Loucy (cell line): ENCODE data around the gene SCN4A.

Experiments
- EZH2phosphoT487 ChIP-seq: fragments of 200-600 bp; IDR thresholded peaks from 2 replicates; pipeline ENCODE4 v1.6.1; 2018; ENCODE audit warnings: antibody characterized with exemption, mild to moderate bottlenecking, moderate library complexity, borderline replicate concordance
- TF ChIP-seq, protein P1 (sequence below): fragments of 200-600 bp; sonication (generic); conservative IDR thresholded peaks from 2 replicates; pipeline ENCODE4 v1.5.1; 2014; ENCODE audit warnings: mild to moderate bottlenecking, antibody characterized with exemption, low read length

DNA sequence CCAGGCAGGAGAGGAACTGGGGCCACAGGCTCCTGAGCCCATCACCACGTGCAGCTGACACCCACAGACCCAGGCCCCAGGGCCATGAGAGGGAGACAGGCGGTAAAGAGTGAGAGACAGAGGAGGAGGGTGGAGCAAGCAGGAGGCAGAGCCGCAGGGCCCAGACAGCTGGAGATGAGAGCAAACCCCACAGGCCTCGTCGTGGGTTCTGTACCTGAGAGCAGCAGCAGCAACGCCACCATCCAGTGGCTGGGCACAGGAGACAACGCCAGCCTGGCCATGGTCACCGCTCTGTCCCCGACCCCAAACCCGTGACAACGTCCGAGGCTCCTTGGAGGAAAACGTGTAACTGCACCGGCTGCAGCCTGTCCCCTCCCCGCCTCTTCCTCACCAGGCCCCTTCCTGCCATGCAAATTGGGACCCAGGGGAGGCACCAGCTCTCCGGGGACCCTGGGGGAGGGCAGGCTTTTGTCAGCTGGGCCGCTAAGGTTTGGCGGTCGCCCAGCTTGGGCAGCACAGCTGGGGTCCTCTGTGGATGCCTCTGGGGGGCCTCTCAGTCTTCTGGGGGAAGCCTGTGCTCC lies 40.6 kb downstream of the SCN4A start, which contains the start of gene CD79B:
- TF ChIP-seq, protein P1, sequence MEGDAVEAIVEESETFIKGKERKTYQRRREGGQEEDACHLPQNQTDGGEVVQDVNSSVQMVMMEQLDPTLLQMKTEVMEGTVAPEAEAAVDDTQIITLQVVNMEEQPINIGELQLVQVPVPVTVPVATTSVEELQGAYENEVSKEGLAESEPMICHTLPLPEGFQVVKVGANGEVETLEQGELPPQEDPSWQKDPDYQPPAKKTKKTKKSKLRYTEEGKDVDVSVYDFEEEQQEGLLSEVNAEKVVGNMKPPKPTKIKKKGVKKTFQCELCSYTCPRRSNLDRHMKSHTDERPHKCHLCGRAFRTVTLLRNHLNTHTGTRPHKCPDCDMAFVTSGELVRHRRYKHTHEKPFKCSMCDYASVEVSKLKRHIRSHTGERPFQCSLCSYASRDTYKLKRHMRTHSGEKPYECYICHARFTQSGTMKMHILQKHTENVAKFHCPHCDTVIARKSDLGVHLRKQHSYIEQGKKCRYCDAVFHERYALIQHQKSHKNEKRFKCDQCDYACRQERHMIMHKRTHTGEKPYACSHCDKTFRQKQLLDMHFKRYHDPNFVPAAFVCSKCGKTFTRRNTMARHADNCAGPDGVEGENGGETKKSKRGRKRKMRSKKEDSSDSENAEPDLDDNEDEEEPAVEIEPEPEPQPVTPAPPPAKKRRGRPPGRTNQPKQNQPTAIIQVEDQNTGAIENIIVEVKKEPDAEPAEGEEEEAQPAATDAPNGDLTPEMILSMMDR = no peak
- TF ChIP-seq EZH2phosphoT487 = no peak
